Thyroid gland (tissue), 4 donors: ENCODE data around the gene CGN. TPM values are rescaled to one million over a fixed set of nuclear protein-coding genes. Genes with fewer than 3 reads are reported as not detected.

Experiments
- DNase-seq, 2 donors: peaks; one replicate each; pipeline ENCODE4 v3.0.0-alpha.2; 2019
- H3K27ac ChIP-seq, 3 donors: fragments of 200-600 bp; sonication (generic); 1 replicate in 2 of 3; 2 replicates in 1 of 3; pipeline ENCODE4 v1.5.1; 2016 to 2019; ENCODE audit warnings: mild to moderate bottlenecking in 1 of 3, moderate library complexity in 1 of 3
- H3K27me3 ChIP-seq: fragments of 200-600 bp; sonication (generic); one replicate; pipeline ENCODE4 v1.5.1; 2019
- H3K36me3 ChIP-seq, 2 donors: fragments of 200-600 bp; sonication (generic); one replicate each; pipeline ENCODE4 v1.5.1; 2016 to 2019
- H3K4me1 ChIP-seq, 2 donors: fragments of 200-600 bp; sonication (generic); one replicate each; pipeline ENCODE4 v1.5.1; 2017 to 2019
- H3K4me3 ChIP-seq, 3 donors: fragments of 200-600 bp; sonication (generic); replicated peaks in 1 of 3; 1 replicate in 2 of 3; 2 replicates in 1 of 3; pipeline ENCODE4 v1.5.1; 2016; ENCODE audit warnings: mild to moderate bottlenecking in 1 of 3
- H3K9me3 ChIP-seq: fragments of 200-600 bp; sonication (generic); one replicate; pipeline ENCODE4 v1.5.1; 2017
- POLR2A ChIP-seq, 2 donors: fragments of 450-650 bp; IDR thresholded peaks; one replicate each; pipeline ENCODE4 v1.6.1; 2017; ENCODE audit warnings: antibody characterized with exemption in 2 of 2, mild to moderate bottlenecking in 2 of 2, moderate library complexity in 1 of 2
- WGBS, 2 donors: methylation state at CpG; one replicate each; pipeline ENCODE4 v1.1.5; 2017; 5-methylcytosine and 5-hydroxymethylcytosine counted together
- intact Hi-C: fragments of 100-400 bp; cut with DNase I; formaldehyde crosslinking; loops from one replicate; pipeline ENCODE4 v1.15.1; 2023
- total RNA-seq, 4 donors: library from RNA; depleted of rRNA; stranded (reverse); fragments of >200 nt; gene quantifications; one replicate each; pipeline ENCODE4 v1.2.3, GENCODE V29; 2016
- TF ChIP-seq, protein P1 (sequence below), 6 experiments: fragments of 200-600 bp in 3 of 6; fragments of 450-650 bp in 3 of 6; sonication (generic) in 3 of 6; IDR thresholded peaks; one replicate each; pipeline ENCODE4 v1.5.1; 2016 to 2019; ENCODE audit warnings: antibody characterized with exemption in 6 of 6, mild to moderate bottlenecking in 2 of 6, inconsistent platforms in 1 of 6, moderate library complexity in 1 of 6

The CGN gene
- total RNA-seq, 4 donors from 2014 or later = 7.7 to 14.9 (median 8.7) TPM

DNA sequence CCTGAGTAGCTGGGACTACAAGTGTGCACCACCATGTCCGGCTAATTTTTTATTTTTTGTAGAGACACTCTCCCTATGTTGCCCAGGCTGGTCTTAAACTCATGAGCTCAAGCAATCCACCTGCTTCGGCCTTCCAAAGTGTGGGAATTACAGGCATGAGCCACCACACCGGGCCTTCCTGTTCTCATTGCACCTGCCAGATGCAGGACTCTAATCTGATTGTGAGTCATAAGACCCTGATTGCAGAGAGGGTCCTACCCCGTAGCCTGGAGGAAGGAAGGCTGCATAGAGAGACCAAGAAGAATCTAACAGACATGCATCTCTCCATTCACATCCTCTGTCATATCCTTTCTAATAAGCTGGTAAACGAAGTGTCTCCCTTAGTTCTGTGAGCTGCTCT lies 19.5 kb upstream of the CGN start:
- no peaks in the 10 kb centered on the region for H3K27me3 ChIP-seq
- no peak overlapping the region for H3K27ac ChIP-seq
- no peaks in the 10 kb centered on the region for H3K9me3 ChIP-seq
- DNase-seq = no peak
- H3K4me1 ChIP-seq = peaks cover 4 to 6% of the 10 kb centered on the region in 2 donors
- TF ChIP-seq POLR2A (IDR thresholded peaks at IDR 0.05) = no peak
- TF ChIP-seq, protein P1, sequence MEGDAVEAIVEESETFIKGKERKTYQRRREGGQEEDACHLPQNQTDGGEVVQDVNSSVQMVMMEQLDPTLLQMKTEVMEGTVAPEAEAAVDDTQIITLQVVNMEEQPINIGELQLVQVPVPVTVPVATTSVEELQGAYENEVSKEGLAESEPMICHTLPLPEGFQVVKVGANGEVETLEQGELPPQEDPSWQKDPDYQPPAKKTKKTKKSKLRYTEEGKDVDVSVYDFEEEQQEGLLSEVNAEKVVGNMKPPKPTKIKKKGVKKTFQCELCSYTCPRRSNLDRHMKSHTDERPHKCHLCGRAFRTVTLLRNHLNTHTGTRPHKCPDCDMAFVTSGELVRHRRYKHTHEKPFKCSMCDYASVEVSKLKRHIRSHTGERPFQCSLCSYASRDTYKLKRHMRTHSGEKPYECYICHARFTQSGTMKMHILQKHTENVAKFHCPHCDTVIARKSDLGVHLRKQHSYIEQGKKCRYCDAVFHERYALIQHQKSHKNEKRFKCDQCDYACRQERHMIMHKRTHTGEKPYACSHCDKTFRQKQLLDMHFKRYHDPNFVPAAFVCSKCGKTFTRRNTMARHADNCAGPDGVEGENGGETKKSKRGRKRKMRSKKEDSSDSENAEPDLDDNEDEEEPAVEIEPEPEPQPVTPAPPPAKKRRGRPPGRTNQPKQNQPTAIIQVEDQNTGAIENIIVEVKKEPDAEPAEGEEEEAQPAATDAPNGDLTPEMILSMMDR (IDR thresholded peaks at IDR 0.05) = no peak
- WGBS, 2 donors = 71 to 80% methylated on average over 5 of the region's 5 CpGs
- H3K36me3 ChIP-seq = no peaks in the 10 kb centered on the region
- no peak overlapping the region for H3K4me3 ChIP-seq
- intact Hi-C loops = no loop called here

GRCh38 chr1:151492120-151492519 lies 19.1 kb upstream of the CGN start:
- Histone ChIP-seq H3K36me3 (no peaks in the 10 kb centered on the region), H3K27ac (no peak overlapping the region), H3K4me1 (peaks cover 4 to 6% of the 10 kb centered on the region in 2 donors), H3K9me3 (no peaks in the 10 kb centered on the region), H3K27me3 (no peaks in the 10 kb centered on the region), H3K4me3 (no peak overlapping the region)
- no peak for DNase-seq
- intact Hi-C loops = no loop called here
- WGBS, 2 donors = 50 to 62% methylated on average over 1 of the region's 1 CpG
- TF ChIP-seq, protein P1 (IDR thresholded peaks at IDR 0.05) = no peak
- no peak for TF ChIP-seq POLR2A (IDR thresholded peaks at IDR 0.05)

DNA sequence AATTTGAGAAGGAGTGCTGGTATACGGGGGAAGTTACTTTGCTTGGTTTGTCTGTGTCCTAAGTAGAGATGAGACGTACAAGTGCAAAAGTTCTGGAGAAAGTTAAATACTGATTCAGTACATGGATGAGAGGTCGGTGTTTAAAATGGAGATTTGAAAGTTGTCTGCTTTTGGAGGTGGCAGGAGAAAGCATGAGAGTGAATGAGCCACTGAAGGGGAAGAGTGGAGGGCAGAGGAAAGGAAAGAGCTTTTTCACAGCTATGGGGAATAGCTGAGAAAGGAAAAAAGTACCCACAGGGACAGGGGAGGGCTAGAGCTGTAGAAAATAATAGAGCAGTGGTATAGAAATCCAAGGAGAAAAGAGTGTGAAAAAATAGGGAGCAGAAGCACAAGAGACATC lies 18.1 kb upstream of the CGN start:
- no peak overlapping the region for H3K27ac ChIP-seq
- H3K4me3 ChIP-seq = no peak overlapping the region
- intact Hi-C loops = no loop called here
- H3K9me3 ChIP-seq = no peaks in the 10 kb centered on the region
- no peaks in the 10 kb centered on the region for H3K27me3 ChIP-seq
- no peak for TF ChIP-seq POLR2A (IDR thresholded peaks at IDR 0.05)
- TF ChIP-seq, protein P1 (IDR thresholded peaks at IDR 0.05) = no peak
- H3K36me3 ChIP-seq = no peaks in the 10 kb centered on the region
- H3K4me1 ChIP-seq = peaks cover 4 to 6% of the 10 kb centered on the region in 2 donors
- 91 to 92% methylated on average over 3 of the region's 3 CpGs for WGBS, 2 donors
- no peak for DNase-seq

DNA sequence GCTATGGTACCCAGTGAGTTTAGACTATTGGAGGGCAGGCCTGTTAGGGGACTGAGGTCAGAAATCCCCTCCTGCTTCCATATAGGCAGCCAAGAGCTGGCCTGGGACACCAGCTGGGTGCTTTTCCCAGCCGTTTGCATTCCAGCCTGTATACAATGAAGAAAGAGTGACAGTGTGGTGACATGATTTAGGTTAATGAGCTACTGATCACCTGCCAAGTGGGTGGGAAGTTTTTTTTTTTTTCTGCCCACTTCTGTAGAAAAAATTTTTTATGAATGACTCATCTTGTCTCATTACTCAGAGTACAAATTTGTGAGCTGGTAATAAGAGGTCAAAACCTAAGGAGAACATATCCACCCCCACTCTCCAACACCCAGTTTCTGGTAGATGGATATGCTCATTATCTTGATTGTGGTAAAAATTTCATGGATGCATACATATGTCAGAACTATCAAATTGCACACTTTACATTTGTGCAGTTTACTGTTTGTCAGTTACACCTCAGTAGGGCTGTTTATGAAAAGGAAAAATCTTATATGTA lies 16.4 kb upstream of the CGN start:
- no peak for TF ChIP-seq POLR2A (IDR thresholded peaks at IDR 0.05)
- TF ChIP-seq, protein P1 (IDR thresholded peaks at IDR 0.05) = no peak
- Histone ChIP-seq H3K36me3 (no peaks in the 10 kb centered on the region), H3K9me3 (no peaks in the 10 kb centered on the region), H3K4me1 (peaks cover 4 to 6% of the 10 kb centered on the region in 2 donors), H3K4me3 (no peak overlapping the region), H3K27ac (no peak overlapping the region), H3K27me3 (no peaks in the 10 kb centered on the region)
- no peak for DNase-seq
- 0% methylated on average over 1 of the region's 1 CpG for WGBS, 2 donors
- intact Hi-C loops = no loop called here

DNA sequence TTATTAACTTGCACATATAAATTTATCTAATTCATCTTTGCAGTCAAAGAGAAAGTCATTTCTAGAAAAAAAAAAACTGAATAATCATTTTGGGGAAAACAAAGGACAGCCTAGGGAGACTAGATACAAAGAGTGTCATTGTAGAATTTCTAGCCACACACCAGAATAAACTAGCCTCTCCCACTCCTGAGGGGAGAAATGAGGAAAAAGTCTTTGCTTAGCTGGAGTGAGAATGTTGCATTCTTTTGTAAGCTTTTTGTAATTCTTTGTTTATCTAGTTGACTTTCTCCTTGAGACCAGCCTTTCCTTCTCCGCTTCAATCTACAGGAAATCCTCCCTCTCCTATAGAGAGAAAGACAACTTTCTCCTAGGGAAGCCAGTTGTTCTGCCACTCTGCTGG lies 15.9 kb upstream of the CGN start:
- Histone ChIP-seq H3K4me3 (no peak overlapping the region), H3K9me3 (no peaks in the 10 kb centered on the region), H3K4me1 (peaks cover 4 to 6% of the 10 kb centered on the region in 2 donors), H3K36me3 (no peaks in the 10 kb centered on the region), H3K27ac (no peak overlapping the region), H3K27me3 (no peaks in the 10 kb centered on the region)
- WGBS, 2 donors = 73 to 77% methylated on average over 1 of the region's 1 CpG
- DNase-seq = no peak
- TF ChIP-seq, protein P1 (IDR thresholded peaks at IDR 0.05) = no peak
- intact Hi-C loops = no loop called here
